NCI-H69 (cell line): ENCODE results near the gene ME3.

Source experiments
- DNase-seq: peaks from one replicate; lab custom pipeline; 2025; lab: John Stamatoyannopoulos, UW

ME3 gene

DNA sequence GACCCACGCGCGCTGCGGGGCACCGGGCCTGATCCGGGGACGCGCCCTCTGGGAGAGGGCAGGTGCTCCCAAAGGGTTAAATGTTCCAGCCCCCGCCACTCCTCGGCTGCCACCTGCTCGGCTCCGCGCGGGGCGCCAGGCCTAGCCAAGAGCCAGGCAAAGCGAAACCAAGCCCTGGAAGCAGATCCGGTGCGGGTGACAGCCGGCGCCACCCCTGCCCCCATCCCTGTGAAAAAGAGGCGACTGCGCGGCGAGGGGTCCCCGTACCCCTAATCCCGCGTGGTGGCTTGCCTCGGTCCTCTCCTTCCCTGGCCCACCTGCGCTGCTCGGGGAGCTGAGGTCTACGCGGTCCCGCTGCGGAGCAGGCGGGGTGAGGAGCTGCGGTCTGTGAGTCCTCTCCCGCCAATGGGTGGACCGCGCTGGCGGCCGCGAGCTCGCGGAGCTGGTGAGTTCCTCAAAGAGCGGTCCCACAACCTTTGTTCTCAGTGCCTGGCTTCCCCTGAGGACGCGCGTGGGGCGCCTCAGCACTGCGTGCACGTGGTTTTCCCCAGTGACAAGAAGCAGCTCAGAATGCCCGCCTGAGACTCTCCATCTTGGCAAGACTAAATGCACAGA is at the start of gene ME3:
ME3 (minus strand) TSS at position 610 of the 615 bp plus-strand sequence.
- DNase-seq, result peak; percentile 88

DNA sequence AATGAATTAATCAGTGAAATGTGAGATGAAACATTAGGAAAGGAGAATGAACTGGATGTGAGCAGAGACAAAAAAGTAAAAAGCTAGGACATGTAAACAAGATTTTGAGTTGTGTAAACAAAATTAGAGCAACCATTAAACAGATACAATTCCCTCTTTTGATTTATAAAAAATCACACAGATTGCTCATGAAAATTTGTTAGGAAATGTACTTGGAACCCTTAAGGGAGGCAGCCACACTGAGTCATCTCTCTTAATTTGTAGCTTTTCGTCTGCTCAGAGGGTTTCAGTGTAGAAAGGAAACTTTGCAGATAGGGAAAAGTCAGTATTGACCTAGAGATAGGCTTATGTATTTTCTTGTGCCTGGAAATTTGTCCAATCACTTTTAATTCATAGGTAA is 49.6 kb upstream of the ME3 start:
- no peak for DNase-seq

DNA sequence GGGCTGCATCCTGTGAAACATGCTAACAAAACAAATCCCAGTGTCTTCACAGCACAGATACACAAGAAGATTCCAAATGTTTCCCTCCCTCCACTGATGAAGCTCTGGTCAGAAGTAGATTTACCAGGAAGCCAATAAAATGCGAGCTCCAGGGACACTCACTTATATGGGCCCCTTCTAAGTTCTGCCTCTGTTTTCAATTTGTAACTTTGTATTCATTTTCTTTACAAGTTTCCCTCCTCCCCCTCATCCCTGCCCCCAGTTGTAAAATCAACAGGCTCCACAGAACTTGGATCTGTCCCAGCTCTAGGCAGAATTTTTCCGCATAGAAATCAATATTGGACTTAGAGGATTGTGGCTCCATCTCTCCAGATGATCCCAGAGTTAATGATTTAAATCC is 48.1 kb upstream of the ME3 start:
- DNase-seq, result no peak

DNA sequence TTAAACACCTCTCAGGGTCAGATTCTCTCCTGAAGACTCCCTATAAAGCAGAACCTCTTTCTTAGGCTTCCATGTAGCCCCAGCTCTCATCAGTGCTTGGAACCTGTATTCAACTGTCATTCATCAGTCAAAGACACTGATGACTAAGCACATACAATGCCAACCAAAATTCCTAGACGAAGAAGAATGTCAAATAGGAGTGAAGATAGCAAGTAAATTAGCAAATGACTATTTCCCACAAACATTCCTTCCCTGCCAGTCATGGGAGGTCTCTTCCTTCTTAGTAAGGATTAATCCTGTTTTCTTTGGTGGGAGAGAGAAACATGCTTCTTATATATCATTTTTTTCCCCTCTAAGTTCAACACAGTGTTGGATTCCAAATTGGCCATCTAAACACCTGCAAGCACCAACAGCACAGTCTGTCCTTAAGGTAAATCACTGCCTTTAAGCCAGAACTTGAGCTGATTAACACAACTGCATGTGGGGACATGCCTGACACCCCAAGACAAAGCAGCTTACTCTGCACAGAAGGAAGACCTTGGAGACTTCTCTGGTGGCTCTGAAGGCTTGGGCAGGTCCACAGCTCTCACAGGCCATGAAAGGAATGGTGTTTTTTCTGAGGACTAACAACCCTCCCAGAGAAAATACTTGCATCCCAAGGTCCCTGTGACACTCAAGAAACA is 47.5 kb upstream of the ME3 start:
- no peak for DNase-seq

DNA sequence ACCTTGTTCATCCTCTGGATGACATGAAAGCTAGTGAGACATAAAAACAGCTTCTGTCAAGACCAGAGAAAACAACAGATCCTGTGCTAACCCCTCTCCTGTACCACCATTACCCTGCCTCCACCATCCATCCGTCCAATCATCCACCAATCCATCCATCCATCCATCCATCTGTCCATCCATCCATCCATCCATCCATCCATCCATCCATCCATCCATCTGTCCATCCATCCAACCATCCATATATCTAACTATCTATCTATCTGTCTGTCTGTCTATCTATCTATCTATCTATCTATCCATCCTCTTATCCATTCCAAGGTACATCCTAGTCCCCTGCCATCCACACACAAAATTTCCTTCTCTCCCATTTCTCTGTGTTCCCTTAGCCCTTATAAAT is 46.6 kb upstream of the ME3 start:
- DNase-seq, result no peak

DNA sequence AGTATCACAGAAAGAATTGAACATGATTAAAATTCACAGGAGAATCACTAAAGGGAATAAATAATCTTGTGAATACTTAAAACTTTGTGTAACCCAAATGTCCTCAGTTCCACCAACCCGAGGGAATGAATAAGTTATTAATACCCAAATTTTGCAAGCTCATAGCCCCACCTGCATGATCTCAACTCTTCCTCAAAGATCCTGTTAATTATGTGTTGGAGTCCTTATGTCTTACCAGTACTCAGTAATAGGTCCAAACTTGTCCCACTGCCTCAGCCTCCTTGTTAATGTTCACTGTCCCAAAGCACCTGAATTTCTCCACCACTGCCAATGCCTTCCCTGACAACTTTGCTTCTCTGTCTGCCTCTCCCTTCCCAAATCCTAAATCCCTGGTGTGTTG is 46.1 kb upstream of the ME3 start:
- DNase-seq, result no peak

DNA sequence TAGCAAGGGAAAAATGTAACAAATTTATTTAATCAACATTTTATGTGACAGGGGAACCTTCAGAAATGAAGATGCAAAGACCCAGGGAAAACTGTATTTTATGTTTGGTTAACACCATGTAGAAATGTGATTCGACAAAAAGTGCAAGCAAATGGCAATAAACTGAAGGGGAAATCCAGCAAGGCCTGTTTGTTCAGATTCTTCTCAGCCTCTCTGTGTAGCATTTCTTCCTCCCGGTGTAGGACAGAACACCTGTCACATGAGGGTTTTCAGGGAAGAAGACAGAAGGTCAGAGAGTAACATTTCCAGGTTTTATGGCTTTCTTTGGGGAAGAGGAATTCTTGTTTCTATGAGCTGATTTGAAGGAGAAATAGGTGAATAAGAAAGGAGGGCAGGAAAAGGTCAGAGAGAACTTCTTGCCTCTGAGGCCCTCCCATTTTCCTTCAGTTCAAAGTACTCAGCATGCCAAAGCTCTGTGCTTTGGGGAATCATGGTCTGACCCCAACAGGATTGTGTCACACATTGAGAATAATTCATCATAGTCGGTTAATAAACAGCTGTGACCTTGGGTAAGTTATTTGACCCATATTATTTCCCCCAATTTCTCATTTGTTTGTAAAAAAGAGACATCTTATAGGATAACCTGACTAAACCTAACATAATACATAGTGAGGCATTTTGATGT is 45.5 kb upstream of the ME3 start:
- no peak for DNase-seq

DNA sequence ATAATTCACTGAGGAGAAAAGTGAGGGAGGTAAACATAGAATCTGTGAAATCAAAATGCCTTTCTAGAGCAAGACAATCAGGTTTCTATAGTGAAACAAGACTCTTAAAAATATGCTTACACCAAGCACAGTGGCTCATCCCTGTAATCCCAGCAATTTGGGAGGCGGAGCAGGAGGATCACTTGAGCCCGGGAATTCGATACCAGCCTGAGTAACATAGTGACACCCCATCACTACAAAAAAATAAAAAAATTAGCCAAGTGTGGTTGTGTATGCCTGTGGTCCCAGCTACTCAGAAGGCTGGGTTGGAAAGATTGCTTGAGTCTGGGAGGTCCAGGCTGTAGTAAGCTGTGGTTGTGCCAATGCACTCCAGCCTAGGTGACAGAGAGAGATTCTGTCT is 43.2 kb upstream of the ME3 start:
- no peak for DNase-seq

DNA sequence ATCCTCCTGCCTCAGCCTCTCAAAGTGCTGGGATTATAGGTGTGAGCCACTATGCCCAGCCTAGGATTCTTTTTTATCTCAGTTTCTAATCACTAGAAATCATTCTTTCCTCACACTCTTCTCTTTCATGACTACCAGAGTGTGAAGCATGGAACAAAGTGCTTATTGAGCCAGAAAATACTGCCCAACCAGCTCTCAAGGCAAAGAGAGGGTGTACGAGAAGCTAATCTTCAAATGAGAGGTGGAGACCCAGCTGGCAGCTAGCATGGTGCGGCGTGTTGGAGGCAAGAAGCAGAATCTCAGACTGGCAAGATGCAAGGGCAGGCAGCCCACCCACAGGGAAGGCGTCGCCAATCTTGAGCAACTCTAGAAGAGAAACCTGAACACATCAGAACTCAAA is 41.1 kb upstream of the ME3 start:
- DNase-seq, result no peak

DNA sequence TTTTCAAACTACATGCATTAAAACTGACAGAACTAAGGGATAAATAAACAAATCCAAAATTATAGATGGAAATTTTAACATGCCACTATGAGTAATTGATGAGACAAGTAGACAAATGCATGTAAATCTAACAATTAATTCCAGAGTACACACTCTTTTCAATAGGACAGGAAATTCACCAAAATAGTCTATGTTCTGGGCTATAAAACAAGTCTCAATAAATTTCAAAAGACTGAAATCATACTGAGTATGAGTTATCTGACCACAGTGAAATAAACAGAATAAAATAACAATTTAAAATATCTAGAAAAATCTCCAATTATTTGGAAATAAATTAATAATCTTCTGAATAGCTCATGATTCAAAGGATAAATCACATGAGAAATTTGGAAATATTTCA is 38.5 kb upstream of the ME3 start:
- DNase-seq, result no peak

DNA sequence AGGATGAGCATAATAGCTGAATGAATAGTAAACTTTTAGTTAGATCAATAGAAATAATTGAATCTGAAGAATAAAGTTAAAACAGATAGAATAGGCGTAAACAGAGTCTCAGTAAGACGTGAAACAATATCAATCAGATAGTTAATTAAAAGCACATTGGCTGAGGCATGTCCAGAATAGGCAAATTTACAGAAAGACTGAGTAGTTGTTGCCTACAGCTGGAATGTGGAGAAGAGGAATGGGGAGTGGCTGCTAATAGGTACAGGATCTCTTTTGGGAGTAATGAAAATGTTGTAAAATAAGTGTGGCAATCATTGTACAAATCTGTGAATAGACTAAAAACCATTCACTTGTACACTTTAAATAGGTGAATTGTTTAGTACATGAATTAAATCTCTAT is 36.3 kb upstream of the ME3 start:
- no peak for DNase-seq

DNA sequence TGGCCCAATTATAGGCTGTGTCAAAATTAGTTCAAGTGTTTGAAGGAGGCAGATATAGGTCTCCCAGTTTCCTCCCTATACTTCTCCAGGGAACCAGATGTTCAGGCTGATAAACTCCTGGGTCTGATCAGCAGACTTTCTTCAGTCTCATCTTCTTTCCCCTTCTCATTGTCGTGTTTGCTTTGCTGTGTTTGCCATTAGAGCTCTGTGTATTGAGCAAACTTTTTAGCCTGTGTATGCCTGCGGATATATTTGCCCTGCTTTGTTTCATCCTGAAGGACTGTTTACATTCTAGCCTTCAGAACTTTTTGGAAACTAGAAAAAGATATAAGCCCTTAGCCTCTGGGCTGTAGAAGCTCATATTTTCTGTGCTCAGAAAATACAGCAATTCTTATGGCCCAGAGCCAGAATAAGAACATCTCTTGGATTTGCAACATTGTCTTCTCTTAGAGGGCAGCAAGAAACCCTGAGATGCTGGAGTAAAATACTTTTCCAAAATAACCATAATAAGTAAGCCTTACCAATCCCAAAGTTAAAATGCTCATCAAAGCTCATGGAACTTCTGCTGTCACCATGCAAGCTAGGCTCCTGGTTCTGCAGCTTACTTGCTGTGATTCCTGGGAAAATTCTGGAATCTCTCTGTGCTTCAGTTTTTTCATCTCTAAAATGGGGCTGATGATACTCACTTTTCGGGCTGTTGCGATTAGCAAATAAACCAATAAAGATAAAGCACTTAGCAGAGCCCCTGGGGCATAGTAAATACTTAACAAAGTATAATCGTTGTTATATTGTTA is 34.1 kb upstream of the ME3 start:
- peak; percentile 79 for DNase-seq

DNA sequence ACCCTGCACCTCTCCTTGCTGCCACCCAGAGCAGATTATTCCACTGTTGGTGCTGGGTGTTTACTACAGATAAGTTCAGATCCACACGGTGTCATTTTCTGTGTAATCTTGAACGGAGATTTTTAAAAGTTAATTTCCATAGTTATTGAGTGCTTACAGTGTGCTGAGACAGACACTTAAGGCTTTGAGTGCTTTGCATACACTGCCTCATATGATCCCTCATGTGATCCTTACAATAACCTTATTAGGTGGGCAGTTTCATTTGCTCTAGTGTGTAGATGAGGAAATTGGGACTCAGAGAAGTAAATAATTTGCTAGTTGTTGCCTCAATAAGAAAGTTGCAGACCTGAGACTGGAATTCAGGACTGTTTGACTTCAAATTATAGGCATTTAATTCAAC is 32.3 kb upstream of the ME3 start:
- no peak for DNase-seq

DNA sequence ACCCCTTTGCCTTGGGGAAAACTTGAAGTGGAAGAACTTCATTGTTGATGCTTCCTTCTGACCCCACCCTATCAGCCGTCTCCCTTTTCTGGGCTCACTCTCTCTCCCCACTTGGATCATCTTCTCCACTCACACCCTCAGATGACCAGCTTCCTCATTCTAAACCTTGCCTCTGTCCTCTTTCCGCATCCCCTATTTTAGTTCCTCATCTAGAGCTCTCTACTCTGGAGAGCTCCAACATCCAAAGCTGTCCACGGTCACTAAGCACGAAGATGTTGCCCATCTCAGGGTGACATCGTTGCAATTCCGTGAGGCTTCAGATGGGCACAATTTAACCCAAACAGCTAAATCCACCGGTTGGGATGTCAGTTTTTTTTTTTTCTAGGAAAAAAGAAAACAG is 31.6 kb upstream of the ME3 start:
- DNase-seq, result no peak

DNA sequence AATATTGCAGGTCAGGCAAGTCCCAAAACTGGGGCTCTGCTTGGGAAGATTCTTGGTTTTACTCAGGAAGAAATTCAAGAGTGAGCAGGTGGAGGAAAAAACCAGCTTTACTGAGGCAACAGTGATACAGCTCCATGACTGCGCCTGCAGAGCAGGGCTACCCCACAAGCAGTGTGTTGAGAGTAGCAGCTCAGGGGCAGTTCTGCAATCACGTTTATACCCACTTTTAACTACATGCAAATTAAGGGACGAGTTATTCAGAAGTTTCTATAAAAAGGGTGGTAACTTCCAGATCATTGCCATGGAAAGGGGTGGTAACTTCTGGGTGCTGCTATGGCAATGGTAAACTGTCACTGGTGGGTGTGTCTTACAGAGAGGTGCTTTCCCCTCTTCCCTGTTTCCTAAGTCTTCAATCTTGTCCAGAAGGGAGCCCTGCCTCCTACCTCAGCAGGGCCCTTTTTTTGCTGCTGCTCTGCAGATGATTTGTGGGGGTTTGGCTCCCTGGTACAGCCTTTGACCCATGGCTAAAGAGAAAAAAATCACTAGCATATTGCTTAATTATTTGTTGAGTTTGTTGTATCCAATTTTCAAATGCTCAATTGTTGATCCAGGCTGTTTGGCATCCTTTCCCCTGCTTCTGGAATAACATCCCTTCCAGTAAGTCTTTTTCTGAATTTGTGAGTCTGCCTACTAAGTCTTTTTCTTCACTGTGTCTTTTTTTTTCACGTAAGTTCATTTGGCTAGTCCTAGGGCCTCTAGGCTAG is 30.0 kb upstream of the ME3 start:
- peak; percentile 56 for DNase-seq

DNA sequence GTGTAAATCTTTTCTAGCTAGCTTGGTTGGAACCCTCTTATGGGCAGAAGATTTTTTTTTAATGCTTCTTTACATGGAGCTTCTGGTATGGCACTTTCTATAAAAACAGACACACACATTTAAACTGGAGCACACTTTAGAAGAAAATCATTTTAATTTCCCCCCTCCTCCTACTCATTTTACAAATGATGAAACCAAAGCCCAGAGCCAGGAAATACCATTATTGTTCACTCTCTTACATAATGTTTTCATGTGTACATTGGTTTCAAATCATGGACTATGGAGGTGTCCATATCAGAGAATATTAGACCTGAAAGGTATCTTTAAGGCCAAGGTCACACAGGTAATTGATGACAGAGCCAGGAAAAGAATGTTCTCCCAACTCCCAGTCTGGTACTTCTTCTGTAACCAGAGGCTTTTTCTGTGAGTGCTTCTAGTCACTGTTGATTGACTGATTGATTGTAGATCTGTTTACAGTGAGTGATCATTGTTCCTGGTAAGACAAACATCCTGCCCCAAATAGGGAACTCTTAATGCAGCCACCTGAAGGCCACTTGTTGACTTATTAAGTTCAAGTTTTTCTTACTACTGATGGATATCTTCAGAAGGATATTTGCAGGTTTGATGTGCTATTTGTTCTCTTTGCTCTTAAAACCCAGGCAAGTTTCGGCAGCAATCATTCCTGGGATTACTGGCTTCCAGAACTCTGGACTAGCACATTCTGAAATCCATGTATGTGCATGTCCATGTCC is 26.8 kb upstream of the ME3 start:
- DNase-seq, result no peak

DNA sequence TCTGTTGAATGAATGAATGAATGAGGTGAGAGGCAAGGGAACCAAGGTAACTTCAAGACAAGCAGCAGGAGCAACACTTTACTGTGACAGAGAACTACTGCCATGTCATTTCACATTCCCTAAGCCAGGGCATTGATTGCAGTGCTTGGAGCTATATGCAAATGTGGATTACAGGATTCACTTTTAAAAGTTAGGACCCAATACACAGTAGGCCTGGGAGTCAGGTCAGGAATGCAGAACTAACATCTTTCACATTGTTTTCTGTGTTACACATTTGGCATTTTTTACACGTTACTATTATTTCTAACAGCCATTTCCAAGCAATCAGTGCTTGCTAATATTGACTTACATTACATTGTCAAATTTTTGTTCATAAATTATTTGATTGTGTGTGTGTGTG is 26.2 kb upstream of the ME3 start:
- no peak for DNase-seq

DNA sequence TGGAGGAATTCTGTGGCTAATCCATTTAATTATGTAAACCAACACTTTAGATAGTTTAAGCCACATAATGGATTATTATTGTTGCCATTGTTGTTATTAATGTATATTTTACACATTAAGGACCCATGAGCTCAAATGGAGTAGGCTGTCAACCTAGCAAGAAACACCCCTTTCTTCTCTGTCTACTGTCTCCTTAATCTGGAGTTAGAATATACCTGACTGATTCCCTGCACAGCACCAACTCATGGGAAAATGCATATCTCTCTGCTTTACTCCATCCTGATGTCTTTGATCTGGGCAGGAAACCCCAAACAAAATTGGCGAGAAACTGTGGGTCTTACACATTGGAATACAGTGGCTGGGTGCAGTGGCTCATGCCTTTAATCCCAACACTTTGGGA is 24.0 kb upstream of the ME3 start:
- no peak for DNase-seq

DNA sequence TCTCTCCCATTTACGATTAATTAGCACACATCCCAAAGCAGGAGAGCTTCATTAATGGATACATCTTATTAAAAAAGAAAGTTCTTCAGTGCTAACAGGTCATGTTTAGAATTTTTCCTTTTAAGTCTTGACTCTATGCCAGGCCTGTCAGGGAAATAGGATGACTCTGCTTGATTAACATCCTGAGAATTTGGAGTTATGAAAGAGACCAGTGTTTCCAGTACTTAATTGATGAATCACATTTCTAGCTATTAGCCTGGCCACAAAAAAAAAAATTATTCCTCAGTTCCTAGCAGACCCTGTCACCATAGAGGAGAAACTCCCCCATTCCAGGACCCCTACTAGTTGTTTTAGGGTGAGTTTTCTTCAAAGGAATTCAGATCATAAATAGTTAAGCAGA is 23.6 kb upstream of the ME3 start:
- DNase-seq, result no peak

DNA sequence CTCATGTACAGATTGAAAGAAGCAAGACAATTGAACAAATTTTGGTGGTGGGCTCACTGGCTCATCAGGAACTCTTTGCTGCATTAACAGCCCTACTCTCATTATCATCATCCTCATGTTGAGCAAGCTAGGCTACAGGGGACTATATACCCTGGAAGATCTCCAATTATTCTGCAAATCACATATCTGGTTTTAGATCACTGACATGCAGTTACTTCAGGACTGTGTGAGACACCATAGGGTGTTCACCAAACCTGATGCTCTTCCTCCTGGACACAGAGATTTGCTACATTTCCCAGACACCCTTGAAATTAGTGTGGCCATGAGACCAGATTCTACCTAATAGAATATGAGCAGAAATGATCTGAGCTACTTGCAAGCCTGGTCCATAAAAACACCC is 23.0 kb upstream of the ME3 start:
- DNase-seq, result no peak

DNA sequence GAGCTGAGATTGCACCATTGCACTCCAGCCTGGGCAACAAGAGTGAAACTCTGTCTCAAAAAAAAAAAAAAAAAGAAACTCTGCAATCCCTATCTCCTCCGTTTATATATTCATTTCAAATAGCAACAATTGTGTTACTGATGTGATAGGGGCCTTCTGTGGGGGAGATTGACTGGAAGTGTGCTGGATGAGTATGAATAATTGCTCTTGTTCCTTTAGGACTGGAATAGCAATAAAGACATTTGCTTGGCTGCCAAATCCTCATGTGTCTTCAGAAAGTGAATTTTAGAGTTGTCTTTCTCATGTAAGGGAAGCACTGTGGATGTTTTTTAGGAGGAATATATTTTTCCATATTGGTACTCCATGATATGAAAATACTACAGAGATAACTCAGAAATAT is 21.1 kb upstream of the ME3 start:
- DNase-seq, result no peak
